Stimulated activated CD8-positive, alpha-beta memory T cell treated with anti-CD3 and anti-CD28 coated beads, Interleukin-15, amount 100 ng/mL, for 48 hours (primary cell): ENCODE results near the gene PTPRD.
"Not testable (repeated sequence)": the region's sequence is repeated elsewhere in the genome, so short reads cannot be mapped to it uniquely, and the experiment has no call there.

Source experiments
- DNase-seq, 2 donors: peaks; one replicate each; pipeline ENCODE4 v3.0.0-alpha.2; 2020; ENCODE audit warnings: low read depth in 2 of 2

Gene PTPRD

GRCh38 chr9:8725635-8726034, 1887.2 kb downstream of the PTPRD start:
- DNase-seq, result no peak

GRCh38 chr9:8724284-8725018, 1888.4 kb downstream of the PTPRD start:
- no peak for DNase-seq

GRCh38 chr9:8723195-8723594, 1889.6 kb downstream of the PTPRD start:
- DNase-seq, result no peak

- no peak for DNase-seq
Observed at GRCh38 chr9:8719833-8720486, 1892.8 kb downstream of the PTPRD start.

GRCh38 chr9:8718121-8718725, 1894.6 kb downstream of the PTPRD start:
- no peak for DNase-seq

- no peak for DNase-seq
Observed at GRCh38 chr9:8717146-8717545, 1895.7 kb downstream of the PTPRD start.

GRCh38 chr9:8715788-8716187, 1897.0 kb downstream of the PTPRD start:
- DNase-seq, result no peak

GRCh38 chr9:8713811-8714165, 1899.0 kb downstream of the PTPRD start:
- no peak for DNase-seq

GRCh38 chr9:8713149-8713810, 1899.5 kb downstream of the PTPRD start:
- no peak for DNase-seq

- DNase-seq, result no peak
Observed at GRCh38 chr9:8709731-8710130, 1903.1 kb downstream of the PTPRD start.

- DNase-seq, result no peak
Observed at GRCh38 chr9:8708728-8709127, 1904.1 kb downstream of the PTPRD start.

- DNase-seq, result no peak
Observed at GRCh38 chr9:8706998-8707397, 1905.8 kb downstream of the PTPRD start.

- DNase-seq, result no peak
Observed at GRCh38 chr9:8706531-8706930, 1906.3 kb downstream of the PTPRD start.

- DNase-seq, result no peak
Observed at GRCh38 chr9:8705861-8706260, 1906.9 kb downstream of the PTPRD start.

- DNase-seq, result no peak
Observed at GRCh38 chr9:8703904-8704303, 1908.9 kb downstream of the PTPRD start.

GRCh38 chr9:8701904-8702303, 1910.9 kb downstream of the PTPRD start:
- DNase-seq, result no peak

- not testable (repeated sequence) for DNase-seq
Observed at GRCh38 chr9:8697565-8697964, 1915.2 kb downstream of the PTPRD start.

- DNase-seq, result no peak
Observed at GRCh38 chr9:8696516-8696915, 1916.3 kb downstream of the PTPRD start.

- no peak for DNase-seq
Observed at GRCh38 chr9:8694983-8695588, 1917.7 kb downstream of the PTPRD start.

GRCh38 chr9:8693464-8693863, 1919.3 kb downstream of the PTPRD start:
- no peak for DNase-seq

GRCh38 chr9:8686516-8686915, 1926.3 kb downstream of the PTPRD start:
- no peak for DNase-seq

- DNase-seq, result no peak
Observed at GRCh38 chr9:8685825-8686224, 1927.0 kb downstream of the PTPRD start.
